GM10248 (cell line): Measurements from ENCODE around the gene ELMO2.

Source experiments
- CTCF ChIA-PET: fragments of 300-600 bp; sonication (Branson Sonifier 250); formaldehyde crosslinking; extraction: SDS; loops from one replicate; lab custom pipeline; 2021; ENCODE audit warnings: antibody characterized with exemption; lab: Yijun Ruan, JAX
- POLR2A ChIA-PET: fragments of 350-650 bp; sonication (Branson Sonifier 250); formaldehyde crosslinking; extraction: SDS; loops from one replicate; lab custom pipeline; 2020; ENCODE audit warnings: antibody characterized with exemption; lab: Yijun Ruan, JAX
- DNase-seq: peaks from one replicate; pipeline ENCODE4 v3.0.0; 2012; ENCODE audit errors: extremely low spot score
- TF ChIP-seq, protein P1 (sequence below): IDR thresholded peaks from 2 replicates; pipeline ENCODE4 v1.5.1; 2012; ENCODE audit warnings: mild to moderate bottlenecking, low read depth; ENCODE audit errors: extremely low read depth, missing control alignments, control extremely low read depth

The ELMO2 gene

DNA sequence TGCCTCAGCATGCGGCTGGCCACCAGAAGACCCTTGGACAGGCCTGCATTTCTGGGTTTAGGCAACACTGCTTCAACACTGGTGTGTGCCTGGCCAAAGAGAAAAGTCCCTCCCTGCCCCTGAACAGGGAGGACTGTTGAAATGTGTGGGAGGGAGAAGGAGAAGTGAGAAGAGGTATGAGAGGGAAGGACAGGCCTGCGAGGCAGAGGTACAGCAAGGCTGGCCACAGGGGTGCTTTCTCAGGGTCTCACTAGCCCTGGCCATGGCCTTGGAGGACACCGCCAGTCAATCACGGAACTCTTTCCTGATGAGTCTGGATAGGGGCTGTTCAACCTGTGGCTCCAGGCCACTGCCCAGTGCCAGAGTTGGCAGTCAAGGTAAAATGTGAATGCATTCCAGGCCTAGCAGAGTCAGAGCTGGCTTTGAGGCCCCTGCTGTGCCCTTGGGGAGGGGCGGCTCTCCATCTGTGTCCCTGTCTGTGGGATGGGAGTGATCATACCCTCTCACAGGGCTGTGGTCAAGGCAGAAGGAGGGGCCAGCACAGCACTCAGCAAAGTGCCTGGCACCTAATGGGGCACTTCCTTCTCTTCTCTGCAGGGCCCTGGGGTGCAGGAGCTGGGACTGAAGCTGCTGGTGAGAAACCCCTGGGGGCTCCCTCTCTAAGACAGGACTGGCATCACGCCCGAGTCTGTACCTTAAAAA is 54.9 kb downstream of the ELMO2 start:
- TF ChIP-seq, protein P1, sequence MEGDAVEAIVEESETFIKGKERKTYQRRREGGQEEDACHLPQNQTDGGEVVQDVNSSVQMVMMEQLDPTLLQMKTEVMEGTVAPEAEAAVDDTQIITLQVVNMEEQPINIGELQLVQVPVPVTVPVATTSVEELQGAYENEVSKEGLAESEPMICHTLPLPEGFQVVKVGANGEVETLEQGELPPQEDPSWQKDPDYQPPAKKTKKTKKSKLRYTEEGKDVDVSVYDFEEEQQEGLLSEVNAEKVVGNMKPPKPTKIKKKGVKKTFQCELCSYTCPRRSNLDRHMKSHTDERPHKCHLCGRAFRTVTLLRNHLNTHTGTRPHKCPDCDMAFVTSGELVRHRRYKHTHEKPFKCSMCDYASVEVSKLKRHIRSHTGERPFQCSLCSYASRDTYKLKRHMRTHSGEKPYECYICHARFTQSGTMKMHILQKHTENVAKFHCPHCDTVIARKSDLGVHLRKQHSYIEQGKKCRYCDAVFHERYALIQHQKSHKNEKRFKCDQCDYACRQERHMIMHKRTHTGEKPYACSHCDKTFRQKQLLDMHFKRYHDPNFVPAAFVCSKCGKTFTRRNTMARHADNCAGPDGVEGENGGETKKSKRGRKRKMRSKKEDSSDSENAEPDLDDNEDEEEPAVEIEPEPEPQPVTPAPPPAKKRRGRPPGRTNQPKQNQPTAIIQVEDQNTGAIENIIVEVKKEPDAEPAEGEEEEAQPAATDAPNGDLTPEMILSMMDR: no peak
- ChIA-PET CTCF (interaction anchor here (3.4 to 4.8 kb wide), 2 partner anchors 8 to 220 kb away, joined by 33 to 45 read pairs; no protein-coding TSS in a partner anchor), POLR2A (interaction anchor here (0.6 kb wide), 1 partner anchor 233 kb away, joined by 3 read pairs; no protein-coding TSS in a partner anchor)
- DNase-seq: peak; percentile 74

GRCh38 chr20:46350986-46351267 is 55.5 kb downstream of the ELMO2 start:
- TF ChIP-seq, protein P1: no peak
- DNase-seq: no peak
- ChIA-PET POLR2A (no interaction called here), CTCF (interaction anchor here (3.4 to 4.8 kb wide), 4 partner anchors 8 to 337 kb away, joined by 14 to 45 read pairs (median 28); no protein-coding TSS in a partner anchor)

DNA sequence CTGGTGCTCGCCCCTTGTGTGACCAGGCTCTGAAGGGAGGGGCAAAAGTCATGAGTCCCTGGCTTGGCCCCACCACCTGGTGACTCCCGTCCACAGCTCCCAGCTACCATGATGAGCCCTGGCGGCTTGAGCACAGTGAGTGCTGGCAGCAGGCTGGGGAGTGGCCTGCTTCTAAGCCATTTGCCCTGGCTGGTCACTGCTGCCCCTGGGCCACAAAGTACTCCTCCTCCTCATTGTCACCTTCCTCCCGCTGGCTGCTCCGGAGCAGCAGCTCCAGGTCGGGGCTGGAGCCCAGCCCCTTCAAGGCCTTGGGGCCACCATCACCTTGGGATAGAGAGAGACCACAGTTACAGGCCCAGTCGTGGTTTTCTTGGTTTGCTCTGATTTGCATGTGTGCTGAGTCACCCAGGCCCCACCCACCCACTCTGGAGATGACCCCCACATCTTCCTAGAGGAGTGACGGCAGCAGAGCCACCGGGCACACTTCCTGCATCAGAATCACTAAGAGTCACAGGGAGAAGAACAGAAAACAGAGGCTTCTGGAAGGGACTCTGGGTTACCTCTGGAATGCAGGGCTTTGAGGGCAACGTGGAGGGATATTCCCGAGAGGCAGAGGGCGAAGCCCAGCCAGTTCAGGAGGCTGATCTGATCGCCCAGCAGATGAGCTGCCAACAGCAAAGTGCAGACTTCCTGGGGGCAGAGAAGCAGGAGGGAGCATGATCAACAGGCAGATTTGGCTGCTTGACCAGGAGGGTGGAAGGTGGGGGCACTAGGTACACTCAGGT is 56.0 kb downstream of the ELMO2 start:
- TF ChIP-seq, protein P1: no peak
- ChIA-PET CTCF (interaction anchor here (1.2 to 5.6 kb wide), 15 partner anchors 9 to 336 kb away, joined by 3 to 80 read pairs (median 11); partner anchors contain the start of genes CDH22 and ELMO2), POLR2A (interaction anchor here (0.9 to 1.4 kb wide), 2 partner anchors 9 to 231 kb away, joined by 3 read pairs; no protein-coding TSS in a partner anchor)
- DNase-seq: peak; percentile 88

- TF ChIP-seq, protein P1: no peak
- ChIA-PET CTCF (interaction anchor here (1.0 to 5.6 kb wide), 29 partner anchors 9 to 460 kb away, joined by 3 to 80 read pairs (median 7); partner anchors contain the start of genes CDH22 and ELMO2), POLR2A (interaction anchor here (0.9 to 1.4 kb wide), 2 partner anchors 10 to 230 kb away, joined by 3 read pairs; no protein-coding TSS in a partner anchor)
- peak; percentile 46 for DNase-seq
These were observed 56.7 kb downstream of the ELMO2 start for GRCh38 chr20:46349742-46350056.

GRCh38 chr20:46349035-46349741 is 57.2 kb downstream of the ELMO2 start:
- ChIA-PET CTCF (interaction anchor here (0.7 to 5.6 kb wide), 48 partner anchors 8 to 1517 kb away, joined by 3 to 80 read pairs (median 4); partner anchors contain the start of genes CDH22 and ELMO2), POLR2A (interaction anchor here (1.4 kb wide), 1 partner anchor 230 kb away, joined by 3 read pairs; no protein-coding TSS in a partner anchor)
- TF ChIP-seq, protein P1: peak; percentile 67
- peak; percentile 75 for DNase-seq
